ENCODE measurements around the gene RTL9.
"Not testable (repeated sequence)": the region's sequence is repeated elsewhere in the genome, so short reads cannot be mapped to it uniquely, and the experiment has no call there.

Gene RTL9

GRCh38 chrX:110346681-110347080, 12.0 kb upstream of the RTL9 start:
- DNase-seq: no peak

- DNase-seq: no peak
Observed at GRCh38 chrX:110359273-110359672, 625 bp downstream of the RTL9 start.

- DNase-seq: no peak
Observed at GRCh38 chrX:110363244-110363643, 4.6 kb downstream of the RTL9 start.

- DNase-seq: no peak
Observed at GRCh38 chrX:110373310-110373709, 14.7 kb downstream of the RTL9 start.

- DNase-seq: no peak
Observed at GRCh38 chrX:110374559-110374958, 15.9 kb downstream of the RTL9 start.

GRCh38 chrX:110381216-110381615, 22.6 kb downstream of the RTL9 start:
- DNase-seq: no peak

- DNase-seq: no peak
Observed at GRCh38 chrX:110383414-110383813, 24.8 kb downstream of the RTL9 start.

GRCh38 chrX:110384490-110384889, 25.8 kb downstream of the RTL9 start:
- no peak for DNase-seq

- no peak for DNase-seq
Observed at GRCh38 chrX:110389570-110389969, 30.9 kb downstream of the RTL9 start.

- no peak for DNase-seq
Observed at GRCh38 chrX:110391086-110391485, 32.4 kb downstream of the RTL9 start.

GRCh38 chrX:110394651-110395050, 36.0 kb downstream of the RTL9 start:
- DNase-seq: no peak

- DNase-seq: no peak
Observed at GRCh38 chrX:110395877-110396276, 37.2 kb downstream of the RTL9 start.

GRCh38 chrX:110396735-110397134, 38.1 kb downstream of the RTL9 start:
- no peak for DNase-seq

GRCh38 chrX:110397339-110397738, 38.7 kb downstream of the RTL9 start:
- DNase-seq: no peak

- DNase-seq: no peak
Observed at GRCh38 chrX:110397904-110398303, 39.3 kb downstream of the RTL9 start.

- no peak for DNase-seq
Observed at GRCh38 chrX:110399497-110399896, 40.8 kb downstream of the RTL9 start.

- DNase-seq: no peak
Observed at GRCh38 chrX:110399966-110400365, 41.3 kb downstream of the RTL9 start.

GRCh38 chrX:110401135-110401534, 42.5 kb downstream of the RTL9 start:
- no peak for DNase-seq

GRCh38 chrX:110402091-110402849, 43.6 kb downstream of the RTL9 start:
- no peak for DNase-seq

GRCh38 chrX:110402850-110403221, 44.2 kb downstream of the RTL9 start:
- no peak for DNase-seq

GRCh38 chrX:110403441-110404238, 45.0 kb downstream of the RTL9 start:
- no peak for DNase-seq

GRCh38 chrX:110404376-110404775, 45.7 kb downstream of the RTL9 start:
- no peak for DNase-seq

- DNase-seq: not testable (repeated sequence)
Observed at GRCh38 chrX:110406250-110406649, 47.6 kb downstream of the RTL9 start.

- DNase-seq: no peak
Observed at GRCh38 chrX:110406822-110407221, 48.2 kb downstream of the RTL9 start.

All from CD4-positive, alpha-beta T cell treated with Interleukin-1 beta for 1 hour (primary cell).